Activated CD4-positive, CD25-positive, alpha-beta regulatory T cell treated with anti-CD3 and anti-CD28 coated beads, Interleukin-2, amount 50 U/mL, for 16 hours (primary cell): ENCODE measurements around the gene LYRM4.
"Not testable (repeated sequence)": the region's sequence is repeated elsewhere in the genome, so short reads cannot be mapped to it uniquely, and the experiment has no call there.

Source experiments
- DNase-seq: peaks from one replicate; pipeline ENCODE4 v3.0.0-alpha.2; 2020; ENCODE audit warnings: low read depth, low spot score

The LYRM4 gene

DNA sequence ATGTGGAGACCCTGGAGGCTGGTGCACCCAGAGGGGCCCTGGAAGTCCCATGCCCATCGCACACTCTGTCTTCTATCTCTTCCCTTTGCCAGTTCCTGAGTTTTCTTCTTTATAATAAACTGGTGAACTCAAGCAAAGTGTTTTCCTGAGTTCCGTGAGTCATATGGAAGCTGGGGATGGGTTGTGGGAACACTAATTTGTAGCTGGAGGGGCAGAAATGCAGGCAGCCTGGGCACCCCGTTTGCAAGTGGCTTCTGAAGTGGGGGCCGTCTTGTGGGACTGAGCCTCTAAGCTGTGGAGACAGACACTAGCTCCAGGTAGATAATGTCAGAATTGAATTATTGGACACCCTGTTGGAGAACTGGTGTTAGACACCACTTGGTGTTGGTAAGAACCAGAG lies 178.8 kb downstream of the LYRM4 start:
- no peak for DNase-seq

DNA sequence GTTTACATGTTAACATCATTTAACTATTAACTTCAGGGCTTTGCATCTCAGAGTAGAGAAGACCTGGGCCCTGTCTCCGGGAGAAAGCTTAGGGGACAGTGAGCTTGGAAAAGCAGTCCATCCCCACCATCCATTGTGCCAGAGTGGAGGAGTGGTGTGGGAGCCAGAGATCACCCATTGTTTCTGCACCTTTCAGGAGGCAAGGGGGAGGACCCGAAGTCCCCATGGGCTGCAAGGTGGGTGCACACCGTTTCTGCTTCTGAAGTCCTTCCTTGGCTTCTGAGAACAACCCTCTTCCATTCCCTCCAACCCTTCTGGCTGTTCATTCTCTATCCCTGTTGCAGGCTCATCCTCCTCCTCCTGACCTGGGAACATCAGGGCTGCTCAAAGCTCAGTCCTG lies 179.6 kb downstream of the LYRM4 start:
- DNase-seq = no peak

DNA sequence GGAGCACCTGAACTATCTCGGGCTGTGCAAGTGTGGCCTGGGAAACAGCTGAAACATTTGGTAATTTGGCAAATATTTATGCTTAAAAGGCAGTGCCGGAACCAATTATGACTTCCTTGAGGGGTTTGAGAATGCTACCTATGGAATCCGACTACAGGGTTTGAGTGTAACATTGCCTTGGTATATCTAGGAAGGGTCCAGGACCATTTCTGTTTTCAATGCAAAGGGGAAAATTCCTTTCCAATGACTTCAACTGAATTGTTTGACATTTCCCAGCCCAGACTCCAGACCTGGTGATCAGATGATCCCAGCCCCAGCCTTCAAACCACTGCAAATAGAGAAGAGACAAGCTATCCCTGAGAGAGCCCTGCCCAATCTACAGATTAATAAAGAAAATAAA lies 180.2 kb downstream of the LYRM4 start:
- DNase-seq = no peak

DNA sequence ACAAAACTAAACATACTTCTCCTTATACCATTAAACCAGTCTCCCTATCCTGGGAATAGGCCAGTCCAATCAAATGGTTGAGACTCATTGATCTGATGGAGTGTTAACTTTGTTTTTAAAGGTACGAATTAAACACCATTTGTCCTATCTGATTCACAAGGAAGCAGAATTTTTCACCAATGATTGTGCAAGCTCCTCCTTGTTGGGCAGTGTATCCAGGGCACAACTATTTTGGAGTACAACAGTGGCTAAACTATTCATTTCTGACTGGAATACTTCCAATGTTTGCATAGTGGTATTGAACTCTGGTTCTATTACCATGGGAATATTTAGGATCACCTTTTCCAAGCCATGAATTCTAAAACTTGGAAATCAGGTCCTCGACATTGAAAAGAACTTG lies 181.1 kb downstream of the LYRM4 start:
- no peak for DNase-seq

DNA sequence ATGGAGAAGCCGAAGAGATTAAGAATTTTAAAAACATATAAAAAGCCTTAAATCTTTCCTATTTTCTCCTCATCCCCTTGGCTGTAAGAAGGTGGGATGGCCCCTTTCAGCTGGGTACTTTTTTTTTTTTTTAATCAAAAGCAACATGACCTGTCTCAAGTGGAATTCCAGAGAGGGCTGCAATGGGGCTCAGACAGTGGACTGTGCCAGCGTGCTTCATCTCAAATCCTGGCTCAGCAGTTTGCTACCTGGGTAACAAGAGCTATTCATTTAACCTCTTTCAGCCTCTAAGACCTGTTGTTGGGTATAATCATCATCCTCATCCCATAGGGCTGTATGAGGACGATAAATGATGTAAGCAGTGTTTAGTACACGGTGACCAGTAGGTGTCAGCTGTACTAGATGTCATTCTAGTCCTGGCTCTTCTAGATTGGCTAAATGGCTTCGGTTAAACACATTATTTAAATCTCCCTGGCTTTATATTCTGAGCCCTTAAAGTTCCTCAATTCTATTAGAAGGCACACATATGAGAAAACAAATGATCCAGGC lies 182.6 kb downstream of the LYRM4 start:
- no peak for DNase-seq

DNA sequence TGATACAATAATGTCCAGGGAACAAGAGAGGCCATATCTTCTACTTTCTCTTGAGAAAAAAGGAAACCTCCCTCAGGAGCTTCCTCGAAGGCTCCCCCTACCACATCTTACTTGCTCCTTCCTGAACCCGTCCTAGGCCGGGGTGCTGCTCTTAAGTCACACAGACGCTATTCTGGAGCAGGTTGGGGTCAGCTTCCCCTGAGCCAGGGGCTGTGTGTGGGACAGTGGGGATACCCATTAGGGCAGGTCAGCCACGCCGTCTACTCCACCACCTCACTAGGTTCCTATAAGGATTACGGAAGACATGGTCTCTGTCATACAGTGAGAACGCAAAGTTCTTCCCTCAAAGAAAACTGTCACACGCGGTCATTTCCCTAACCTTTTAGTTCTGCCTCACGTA lies 183.8 kb downstream of the LYRM4 start:
- DNase-seq = no peak

DNA sequence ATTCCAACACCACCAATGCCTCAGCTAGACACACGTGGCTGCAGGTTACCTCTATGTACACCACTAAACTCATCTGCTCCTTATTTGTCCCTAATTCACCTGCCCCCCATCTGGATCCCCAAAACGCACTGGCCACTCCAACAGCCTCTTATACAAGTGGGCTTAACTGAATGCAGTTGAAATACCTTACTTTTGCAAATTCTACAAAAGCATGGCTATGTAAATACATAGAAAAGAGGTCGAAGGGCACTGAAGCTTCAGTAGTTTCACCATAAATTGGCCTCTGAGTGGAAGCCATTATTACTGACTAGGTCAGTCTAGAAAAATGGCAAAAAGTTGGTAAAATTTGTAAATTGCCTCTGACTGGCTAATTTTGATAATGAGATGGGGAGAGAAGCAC lies 186.8 kb downstream of the LYRM4 start:
- no peak for DNase-seq

DNA sequence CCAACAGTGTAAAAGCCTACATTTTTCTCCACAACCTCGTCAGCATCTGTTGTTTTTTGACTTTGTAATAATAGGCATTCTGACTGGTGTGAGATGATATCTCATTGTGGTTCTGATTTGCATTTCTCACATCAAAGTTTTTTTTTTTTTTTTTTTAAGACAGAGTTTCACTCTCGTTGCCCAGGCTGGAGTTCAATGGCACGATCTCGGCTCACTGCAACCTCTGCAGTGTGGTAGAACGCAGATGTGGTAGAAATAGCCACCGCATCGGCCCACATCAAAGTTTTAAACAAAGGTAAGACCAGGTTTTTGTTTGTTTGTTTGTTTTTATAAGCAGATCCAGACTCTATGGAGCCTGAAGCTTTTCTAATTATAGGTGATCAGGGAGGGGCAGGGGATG lies 188.3 kb downstream of the LYRM4 start:
- DNase-seq = no peak

DNA sequence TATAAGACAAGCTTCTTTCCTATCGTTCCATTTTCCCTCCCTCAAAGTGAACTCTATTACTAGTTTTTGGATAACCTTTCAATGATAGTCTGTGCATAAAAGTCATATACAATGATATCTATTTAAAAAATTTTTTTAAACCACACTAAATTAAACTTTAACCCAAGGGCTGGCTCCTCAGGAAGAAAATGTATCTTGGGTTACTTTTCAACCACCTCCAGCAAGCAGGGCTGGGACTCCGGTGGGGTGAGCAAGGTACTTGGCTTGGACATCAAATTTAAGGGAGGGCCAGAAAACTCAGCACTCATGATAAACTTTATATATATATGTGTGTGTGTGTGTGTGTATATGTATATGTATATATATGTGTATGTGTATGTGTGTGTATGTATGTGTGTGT lies 189.5 kb downstream of the LYRM4 start:
- DNase-seq = no peak

DNA sequence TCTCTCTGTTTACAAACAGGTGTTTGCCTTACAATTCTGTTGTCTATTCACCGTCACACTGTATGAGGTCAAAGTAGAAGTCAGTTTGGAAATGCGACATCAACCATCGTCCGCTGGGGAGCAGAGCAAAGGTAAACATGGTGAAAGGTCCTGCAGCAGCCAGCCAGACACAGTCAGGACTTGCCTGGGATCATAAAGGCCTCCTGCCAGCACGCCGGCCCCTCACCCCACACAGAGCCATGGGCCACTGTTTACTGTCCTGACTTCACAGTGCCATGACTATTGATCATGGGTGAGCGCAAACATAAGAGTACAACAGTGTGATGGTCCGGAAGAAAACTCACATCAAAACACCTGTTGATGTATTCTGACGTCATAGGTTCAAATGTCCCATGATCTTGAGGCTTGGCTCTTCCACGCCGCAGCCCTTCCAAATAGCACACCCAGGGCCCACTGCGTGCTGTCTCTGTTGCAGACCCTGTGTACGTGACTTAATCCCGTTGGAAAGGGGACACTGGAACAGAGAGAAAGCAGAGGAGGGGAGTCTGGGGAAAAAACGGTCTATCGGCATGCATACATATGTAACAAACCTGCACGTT lies 192.5 kb downstream of the LYRM4 start:
- no peak for DNase-seq

DNA sequence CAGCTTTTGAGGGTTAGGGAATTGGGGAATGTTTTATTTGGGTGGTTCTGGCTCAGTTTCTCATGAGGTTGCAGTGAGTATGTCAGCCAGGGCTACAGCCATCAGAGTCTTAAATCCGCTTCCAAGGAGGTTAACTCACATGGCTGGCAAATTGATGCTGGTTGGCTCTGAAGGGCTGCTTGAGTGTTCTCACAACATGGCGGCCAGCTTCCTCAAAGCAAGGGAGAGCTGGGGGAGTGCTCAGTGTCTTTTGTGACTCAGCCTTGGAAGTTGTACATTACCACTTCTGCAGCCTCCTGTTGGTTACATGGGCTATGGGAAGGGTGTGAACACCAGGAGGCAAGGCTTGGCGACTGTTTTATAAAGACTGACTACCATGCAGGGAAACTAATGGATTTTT lies 193.4 kb downstream of the LYRM4 start:
- DNase-seq = no peak

DNA sequence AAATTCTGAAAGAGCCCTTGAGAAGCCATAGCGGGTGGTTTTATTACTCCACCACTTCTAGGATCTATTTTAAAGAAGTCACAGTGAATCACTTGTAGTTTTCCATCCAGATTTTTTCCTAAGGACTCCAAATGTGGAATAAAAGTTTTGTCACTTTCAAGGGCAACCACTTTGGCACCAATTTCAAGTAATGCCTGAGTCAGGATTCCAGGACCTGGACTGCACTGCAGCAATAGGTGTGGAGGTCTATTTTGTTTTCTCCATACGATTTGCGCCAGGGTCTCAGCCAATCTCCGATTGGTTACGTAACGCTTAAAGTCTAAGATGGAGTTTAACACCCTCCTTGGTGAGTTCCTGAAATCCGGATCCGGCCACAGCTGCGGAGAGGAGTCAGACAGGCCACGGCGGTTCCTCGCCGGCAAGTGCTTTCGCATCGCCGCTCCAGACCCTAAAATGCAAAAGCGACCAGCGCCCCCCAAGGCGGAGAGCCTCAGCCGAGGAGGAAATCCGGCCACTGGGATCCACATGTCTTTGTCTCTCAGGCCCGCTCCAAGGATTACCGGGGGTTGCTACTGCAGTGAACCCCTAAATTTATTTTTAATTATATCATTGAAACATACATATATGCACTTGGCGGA lies 194.2 kb downstream of the LYRM4 start:
- no peak for DNase-seq

DNA sequence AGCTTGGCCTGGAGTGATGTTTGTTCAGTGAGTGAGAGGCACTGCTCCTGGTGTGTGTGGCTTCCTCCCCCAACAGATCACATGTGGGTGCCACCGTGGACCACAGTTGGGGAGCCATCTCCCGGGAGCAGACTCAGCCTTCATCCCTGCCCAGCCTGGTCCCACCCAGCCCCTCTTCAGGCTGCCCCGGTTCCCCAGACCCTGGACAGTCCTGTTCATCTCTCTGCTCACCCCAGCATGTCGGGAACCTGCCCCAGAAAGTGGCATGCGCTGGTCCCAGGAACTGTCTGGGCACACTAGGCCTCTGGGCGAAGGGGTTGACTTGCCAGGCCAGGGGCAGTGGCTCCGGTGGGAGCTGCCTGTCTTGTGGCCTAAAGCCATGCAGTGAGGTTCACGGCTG lies 197.1 kb downstream of the LYRM4 start:
- DNase-seq = no peak

DNA sequence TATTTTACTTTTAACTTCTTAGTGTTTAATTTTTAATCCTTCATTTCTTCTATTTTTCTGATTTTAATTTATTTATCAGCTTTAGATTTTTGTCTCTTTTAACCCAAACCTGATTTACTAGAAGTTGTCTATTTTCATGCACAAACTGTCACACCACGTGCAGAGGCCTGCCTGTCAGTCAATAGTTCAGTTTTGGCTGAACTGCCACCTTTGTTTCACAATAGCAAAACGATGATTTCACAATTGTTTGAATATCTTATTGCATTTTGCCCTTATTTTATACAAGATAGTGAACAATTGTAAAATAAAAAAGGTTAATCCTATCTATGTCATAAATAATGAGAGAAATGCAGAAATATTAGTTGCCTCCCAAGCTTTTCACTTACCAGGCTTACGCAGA lies 199.6 kb downstream of the LYRM4 start:
- DNase-seq = no peak

DNA sequence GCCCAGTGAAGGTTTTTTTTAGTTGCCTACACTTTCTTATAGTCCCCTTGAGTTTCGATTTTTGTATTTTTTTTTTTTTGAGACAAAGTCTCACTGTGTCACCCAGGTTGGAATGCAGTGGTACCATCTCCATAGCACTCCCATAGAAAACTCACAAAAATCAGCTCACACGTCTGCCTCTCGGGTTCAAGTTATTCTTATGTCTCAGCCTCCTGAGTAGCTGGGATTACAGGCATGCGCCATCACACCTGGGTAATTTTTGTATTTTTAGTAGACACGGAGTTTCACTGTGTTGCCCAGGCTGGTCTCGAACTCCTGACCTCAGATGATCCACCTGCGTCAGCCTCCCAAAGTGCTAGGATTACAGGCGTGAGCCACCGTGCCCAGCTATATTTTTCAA lies 200.3 kb downstream of the LYRM4 start:
- DNase-seq = not testable (repeated sequence)

DNA sequence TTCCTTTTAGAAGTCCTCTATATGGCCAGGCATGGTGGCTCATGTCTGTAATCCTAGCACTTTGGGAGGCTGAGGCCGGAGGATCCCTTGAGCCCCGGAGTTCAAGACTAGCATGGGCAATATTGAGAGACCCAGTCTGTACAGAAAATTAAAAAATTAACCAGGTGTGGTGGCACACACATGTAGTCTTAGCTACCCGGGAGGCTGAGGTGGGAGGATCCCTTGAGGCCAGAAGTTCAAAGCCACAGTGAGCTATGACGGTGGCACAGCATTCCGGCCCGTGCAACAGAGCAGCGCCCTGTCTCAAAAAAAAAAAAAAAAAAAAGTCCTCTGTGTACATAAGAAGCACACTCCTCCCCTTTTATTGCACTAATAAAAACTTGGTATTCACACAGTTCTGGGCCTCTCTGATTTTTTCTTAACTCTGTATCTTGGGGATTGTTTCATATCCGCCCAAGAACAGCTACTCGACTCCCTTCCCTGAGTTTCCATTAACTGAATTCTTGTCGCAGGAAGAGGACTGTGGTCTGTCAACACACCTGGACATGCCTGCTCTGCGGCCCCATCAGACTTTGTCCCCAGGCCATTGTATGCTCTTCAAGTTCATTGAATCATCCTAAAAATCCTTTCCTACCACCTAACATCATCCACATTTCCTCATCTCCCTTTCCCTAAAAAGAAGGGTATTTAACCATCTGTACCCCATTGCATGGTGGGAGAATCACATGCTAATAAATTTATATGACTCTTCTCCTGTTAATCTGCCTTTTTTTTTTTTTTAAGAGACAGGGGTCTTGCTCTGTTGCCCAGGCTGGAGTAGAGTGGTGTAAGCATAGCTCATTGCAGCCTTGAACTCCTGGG lies 201.5 kb downstream of the LYRM4 start:
- DNase-seq = no peak
